Suprapubic skin (tissue), 4 donors: Measurements from ENCODE around the gene RDX.
"Not testable (repeated sequence)": the region's sequence is repeated elsewhere in the genome, so short reads cannot be mapped to it uniquely, and the experiment has no call there.

Source experiments
- EP300 ChIP-seq: sonication (generic); formaldehyde crosslinking; IDR thresholded peaks from one replicate; pipeline ENCODE4 v1.6.1; 2017; ENCODE audit warnings: antibody characterized with exemption
- POLR2A ChIP-seq, 2 donors: fragments of 450-650 bp; IDR thresholded peaks; one replicate each; pipeline ENCODE4 v1.6.1; 2017; ENCODE audit warnings: antibody characterized with exemption in 2 of 2, mild to moderate bottlenecking in 2 of 2, moderate library complexity in 2 of 2
- POLR2AphosphoS5 ChIP-seq, 3 donors: sonication (generic); formaldehyde crosslinking; IDR thresholded peaks; one replicate each; pipeline ENCODE4 v1.6.1; 2017; ENCODE audit warnings: antibody characterized with exemption in 3 of 3
- TF ChIP-seq, protein P1 (sequence below), 2 donors: fragments of 200-600 bp in 1 of 2; fragments of 450-650 bp in 1 of 2; sonication (generic) in 1 of 2; IDR thresholded peaks; one replicate each; pipeline ENCODE4 v1.5.1; 2016 to 2019; ENCODE audit warnings: antibody characterized with exemption in 2 of 2, mild to moderate bottlenecking in 1 of 2, moderate library complexity in 1 of 2

GRCh38 chr11:110208678-110209312 is 87.6 kb downstream of the RDX start:
- TF ChIP-seq POLR2A (IDR thresholded peaks at IDR 0.05); EP300; POLR2AphosphoS5 (IDR thresholded peaks at IDR 0.05): not testable (repeated sequence)
- TF ChIP-seq, protein P1, sequence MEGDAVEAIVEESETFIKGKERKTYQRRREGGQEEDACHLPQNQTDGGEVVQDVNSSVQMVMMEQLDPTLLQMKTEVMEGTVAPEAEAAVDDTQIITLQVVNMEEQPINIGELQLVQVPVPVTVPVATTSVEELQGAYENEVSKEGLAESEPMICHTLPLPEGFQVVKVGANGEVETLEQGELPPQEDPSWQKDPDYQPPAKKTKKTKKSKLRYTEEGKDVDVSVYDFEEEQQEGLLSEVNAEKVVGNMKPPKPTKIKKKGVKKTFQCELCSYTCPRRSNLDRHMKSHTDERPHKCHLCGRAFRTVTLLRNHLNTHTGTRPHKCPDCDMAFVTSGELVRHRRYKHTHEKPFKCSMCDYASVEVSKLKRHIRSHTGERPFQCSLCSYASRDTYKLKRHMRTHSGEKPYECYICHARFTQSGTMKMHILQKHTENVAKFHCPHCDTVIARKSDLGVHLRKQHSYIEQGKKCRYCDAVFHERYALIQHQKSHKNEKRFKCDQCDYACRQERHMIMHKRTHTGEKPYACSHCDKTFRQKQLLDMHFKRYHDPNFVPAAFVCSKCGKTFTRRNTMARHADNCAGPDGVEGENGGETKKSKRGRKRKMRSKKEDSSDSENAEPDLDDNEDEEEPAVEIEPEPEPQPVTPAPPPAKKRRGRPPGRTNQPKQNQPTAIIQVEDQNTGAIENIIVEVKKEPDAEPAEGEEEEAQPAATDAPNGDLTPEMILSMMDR (IDR thresholded peaks at IDR 0.05): not testable (repeated sequence)
